Activated naive CD8-positive, alpha-beta T cell treated with anti-CD3 and anti-CD28 coated beads for 36 hours (primary cell): ENCODE data around the gene TNIP1. TPM values are rescaled to one million over a fixed set of nuclear protein-coding genes. Genes with fewer than 3 reads are reported as not detected.

ENCODE experiments used
- DNase-seq: peaks from one replicate; pipeline ENCODE4 v3.0.0; 2021
- H3K27ac Mint-ChIP-seq: one replicate; pipeline ENCODE4 v1.8.0; 2022; ENCODE audit warnings: mild to moderate bottlenecking, moderate library complexity, mixed read lengths
- H3K27me3 Mint-ChIP-seq: one replicate; pipeline ENCODE4 v1.8.0; 2022; ENCODE audit warnings: mild to moderate bottlenecking, mixed read lengths
- H3K36me3 Mint-ChIP-seq: one replicate; pipeline ENCODE4 v1.8.0; 2021; ENCODE audit warnings: mild to moderate bottlenecking, mixed read lengths
- H3K4me1 Mint-ChIP-seq: one replicate; pipeline ENCODE4 v1.8.0; 2021; ENCODE audit warnings: mixed read lengths
- H3K4me3 Mint-ChIP-seq: one replicate; pipeline ENCODE4 v1.8.0; 2022; ENCODE audit warnings: mild to moderate bottlenecking, moderate library complexity, mixed read lengths
- H3K9me3 Mint-ChIP-seq: one replicate; pipeline ENCODE4 v1.8.0; 2022; ENCODE audit warnings: mixed read lengths
- total RNA-seq, 2 experiments: library from RNA; stranded (reverse); gene quantifications; one replicate each; pipeline ENCODE4 v1.2.3, GENCODE V29; 2021

The TNIP1 gene
- total RNA-seq, 2 experiments from 2014 or later, result 185 to 189 TPM

GRCh38 chr5:151023047-151023615 lies 57.7 kb downstream of the TNIP1 start:
- no peaks in the 10 kb centered on the region for H3K9me3 Mint-ChIP-seq
- H3K27me3 Mint-ChIP-seq, result peaks cover 8% of the 10 kb centered on the region
- H3K4me3 Mint-ChIP-seq, result no peak overlapping the region
- H3K27ac Mint-ChIP-seq, result no peak overlapping the region
- H3K36me3 Mint-ChIP-seq, result peaks cover 15% of the 10 kb centered on the region
- peaks cover 14% of the 10 kb centered on the region for H3K4me1 Mint-ChIP-seq
- DNase-seq, result no peak

GRCh38 chr5:151022511-151023018 lies 58.3 kb downstream of the TNIP1 start:
- Mint-ChIP-seq H3K4me3 (no peak overlapping the region), H3K36me3 (peaks cover 14% of the 10 kb centered on the region), H3K27me3 (peaks cover 8% of the 10 kb centered on the region), H3K9me3 (no peaks in the 10 kb centered on the region), H3K4me1 (peaks cover 14% of the 10 kb centered on the region), H3K27ac (no peak overlapping the region)
- no peak for DNase-seq

GRCh38 chr5:151021746-151022145 lies 59.1 kb downstream of the TNIP1 start:
- H3K36me3 Mint-ChIP-seq, result peaks cover 12% of the 10 kb centered on the region
- no peaks in the 10 kb centered on the region for H3K9me3 Mint-ChIP-seq
- no peak overlapping the region for H3K27ac Mint-ChIP-seq
- peaks cover 13% of the 10 kb centered on the region for H3K4me1 Mint-ChIP-seq
- H3K4me3 Mint-ChIP-seq, result no peak overlapping the region
- DNase-seq, result no peak
- H3K27me3 Mint-ChIP-seq, result peaks cover 8% of the 10 kb centered on the region

- no peaks in the 10 kb centered on the region for H3K9me3 Mint-ChIP-seq
- H3K4me3 Mint-ChIP-seq, result peak within 1 kb of the TSS; percentile 36
- peaks cover 8% of the 10 kb centered on the region for H3K27me3 Mint-ChIP-seq
- peak; percentile 41 for DNase-seq
- no peak within 1 kb of the TSS for H3K27ac Mint-ChIP-seq
- H3K36me3 Mint-ChIP-seq, result peaks cover 12% of the 10 kb centered on the region
- H3K4me1 Mint-ChIP-seq, result peaks cover 13% of the 10 kb centered on the region
Observed at GRCh38 chr5:151020304-151021110, 60.3 kb downstream of the TNIP1 start, which contains the start of gene GPX3. Gene GPX3, plus strand, starts transcription at chr5:151020591. Its CDS starts 64 bp downstream, at chr5:151020655.

- Mint-ChIP-seq H3K4me1 (peaks cover 13% of the 10 kb centered on the region), H3K9me3 (no peaks in the 10 kb centered on the region), H3K27me3 (peaks cover 8% of the 10 kb centered on the region), H3K36me3 (peaks cover 9% of the 10 kb centered on the region), H3K27ac (no peak overlapping the region), H3K4me3 (no peak overlapping the region)
- DNase-seq, result no peak
Observed at GRCh38 chr5:151019331-151019730, 61.5 kb downstream of the TNIP1 start.

GRCh38 chr5:151018846-151019245 lies 62.0 kb downstream of the TNIP1 start:
- H3K4me1 Mint-ChIP-seq, result peaks cover 13% of the 10 kb centered on the region
- no peak overlapping the region for H3K27ac Mint-ChIP-seq
- H3K4me3 Mint-ChIP-seq, result no peak overlapping the region
- H3K9me3 Mint-ChIP-seq, result no peaks in the 10 kb centered on the region
- no peak for DNase-seq
- H3K36me3 Mint-ChIP-seq, result peaks cover 9% of the 10 kb centered on the region
- H3K27me3 Mint-ChIP-seq, result peaks cover 8% of the 10 kb centered on the region

- peaks cover 9% of the 10 kb centered on the region for H3K36me3 Mint-ChIP-seq
- DNase-seq, result no peak
- H3K4me1 Mint-ChIP-seq, result peaks cover 13% of the 10 kb centered on the region
- no peak overlapping the region for H3K27ac Mint-ChIP-seq
- no peaks in the 10 kb centered on the region for H3K9me3 Mint-ChIP-seq
- H3K27me3 Mint-ChIP-seq, result peaks cover 8% of the 10 kb centered on the region
- H3K4me3 Mint-ChIP-seq, result no peak overlapping the region
Observed at GRCh38 chr5:151017897-151018296, 62.9 kb downstream of the TNIP1 start.

- Mint-ChIP-seq H3K9me3 (no peaks in the 10 kb centered on the region), H3K27me3 (peaks cover 8% of the 10 kb centered on the region), H3K36me3 (peaks cover under 1% of the 10 kb centered on the region), H3K27ac (no peak overlapping the region), H3K4me3 (no peak overlapping the region), H3K4me1 (peaks cover 13% of the 10 kb centered on the region)
- no peak for DNase-seq
Observed at GRCh38 chr5:151016700-151017099, 64.1 kb downstream of the TNIP1 start.

- no peaks in the 10 kb centered on the region for H3K36me3 Mint-ChIP-seq
- peaks cover 8% of the 10 kb centered on the region for H3K27me3 Mint-ChIP-seq
- no peaks in the 10 kb centered on the region for H3K9me3 Mint-ChIP-seq
Observed at GRCh38 chr5:151015974-151016587, 64.8 kb downstream of the TNIP1 start.

GRCh38 chr5:151014680-151015343 lies 66.0 kb downstream of the TNIP1 start:
- peaks cover 4% of the 10 kb centered on the region for H3K27me3 Mint-ChIP-seq

More at GRCh38 chr5:151015974-151016587, 64.8 kb downstream of the TNIP1 start:
- Mint-ChIP-seq H3K4me1 (peaks cover 12% of the 10 kb centered on the region), H3K4me3 (no peak overlapping the region), H3K27ac (no peak overlapping the region)
- DNase-seq, result no peak

GRCh38 chr5:151012862-151013261 lies 68.0 kb downstream of the TNIP1 start:
- Mint-ChIP-seq H3K36me3 (no peaks in the 10 kb centered on the region), H3K4me3 (no peak overlapping the region), H3K27me3 (peaks cover 4% of the 10 kb centered on the region), H3K9me3 (no peaks in the 10 kb centered on the region), H3K27ac (no peak overlapping the region), H3K4me1 (no peaks in the 10 kb centered on the region)
- no peak for DNase-seq

More at GRCh38 chr5:151014680-151015343, 66.0 kb downstream of the TNIP1 start:
- no peak overlapping the region for H3K27ac Mint-ChIP-seq
- no peaks in the 10 kb centered on the region for H3K36me3 Mint-ChIP-seq
- no peak for DNase-seq
- H3K4me1 Mint-ChIP-seq, result peaks cover 6% of the 10 kb centered on the region
- no peak overlapping the region for H3K4me3 Mint-ChIP-seq
- no peaks in the 10 kb centered on the region for H3K9me3 Mint-ChIP-seq

- Mint-ChIP-seq H3K27ac (no peak overlapping the region), H3K36me3 (no peaks in the 10 kb centered on the region), H3K4me1 (no peaks in the 10 kb centered on the region), H3K27me3 (peaks cover 9% of the 10 kb centered on the region), H3K9me3 (no peaks in the 10 kb centered on the region), H3K4me3 (no peak overlapping the region)
- DNase-seq, result no peak
Observed at GRCh38 chr5:151008906-151009305, 71.9 kb downstream of the TNIP1 start.

- no peaks in the 10 kb centered on the region for H3K4me1 Mint-ChIP-seq
- no peaks in the 10 kb centered on the region for H3K9me3 Mint-ChIP-seq
- H3K27ac Mint-ChIP-seq, result no peak overlapping the region
- no peaks in the 10 kb centered on the region for H3K36me3 Mint-ChIP-seq
- peaks cover 9% of the 10 kb centered on the region for H3K27me3 Mint-ChIP-seq
- DNase-seq, result no peak
- no peak overlapping the region for H3K4me3 Mint-ChIP-seq
Observed at GRCh38 chr5:151008210-151008491, 72.7 kb downstream of the TNIP1 start.

GRCh38 chr5:151007430-151008209 lies 73.2 kb downstream of the TNIP1 start:
- no peak overlapping the region for H3K27ac Mint-ChIP-seq
- no peaks in the 10 kb centered on the region for H3K36me3 Mint-ChIP-seq
- peaks cover 9% of the 10 kb centered on the region for H3K27me3 Mint-ChIP-seq
- H3K4me3 Mint-ChIP-seq, result no peak overlapping the region
- H3K9me3 Mint-ChIP-seq, result no peaks in the 10 kb centered on the region
- H3K4me1 Mint-ChIP-seq, result no peaks in the 10 kb centered on the region
- DNase-seq, result no peak
